Stimulated activated CD4-positive, alpha-beta T cell treated with anti-CD3 and anti-CD28 coated beads, Interleukin-1b, Interleukin-23, amount 100 ng/mL, for 48 hours (primary cell): Measurements from ENCODE around the gene RUNX1.

ENCODE experiments used
- DNase-seq: peaks from one replicate; pipeline ENCODE4 v3.0.0-alpha.2; 2020

Gene RUNX1

DNA sequence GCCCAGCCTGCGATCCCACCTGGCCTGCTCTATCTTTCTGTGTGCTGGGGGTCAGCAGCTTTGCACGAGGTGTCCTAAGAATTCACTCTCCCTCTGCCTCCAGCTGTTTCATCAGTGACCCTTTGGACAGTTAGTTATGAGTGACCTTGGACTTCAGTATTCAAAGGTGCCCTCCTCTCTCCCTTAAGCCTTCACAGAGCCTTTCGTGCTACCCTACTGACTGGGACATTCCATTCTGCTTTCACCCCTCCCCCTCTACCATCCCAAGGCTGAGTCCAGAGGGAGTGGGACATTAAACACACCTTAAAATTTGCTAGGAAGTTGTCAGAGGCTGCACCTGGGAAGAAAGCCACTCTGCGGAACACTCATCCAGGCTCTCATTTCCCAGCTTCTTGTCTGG is 208.4 kb downstream of the RUNX1 start:
- no peak for DNase-seq

- DNase-seq, result no peak
These were observed 209.9 kb downstream of the RUNX1 start for GRCh38 chr21:34838956-34839820.

DNA sequence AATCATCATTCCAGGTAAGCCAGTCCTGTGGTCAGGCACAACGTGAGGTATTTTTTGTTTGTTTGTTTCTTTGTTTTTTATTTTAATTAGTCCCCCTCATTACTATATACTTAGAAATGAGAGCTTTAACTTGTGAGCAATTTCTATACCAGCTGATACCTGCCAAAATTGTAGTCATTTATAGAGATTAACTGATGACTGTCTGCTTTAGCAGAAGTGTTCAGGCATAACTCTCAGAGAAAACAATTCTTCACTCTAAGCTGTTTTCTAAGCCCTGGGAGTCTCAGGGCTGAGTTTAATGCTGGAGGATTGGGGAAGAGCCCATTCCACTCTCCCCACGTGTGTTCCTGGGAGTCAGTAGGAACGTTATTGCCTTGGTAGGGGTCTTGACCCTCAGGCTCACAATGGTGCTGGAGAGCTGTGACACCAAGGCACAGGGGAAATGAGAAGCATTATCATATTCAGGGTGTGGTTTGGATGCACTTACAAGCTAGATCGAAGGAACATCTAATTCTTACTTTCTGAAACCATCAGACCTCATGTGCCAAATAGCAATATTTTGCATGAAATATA is 212.1 kb downstream of the RUNX1 start:
- DNase-seq, result no peak

DNA sequence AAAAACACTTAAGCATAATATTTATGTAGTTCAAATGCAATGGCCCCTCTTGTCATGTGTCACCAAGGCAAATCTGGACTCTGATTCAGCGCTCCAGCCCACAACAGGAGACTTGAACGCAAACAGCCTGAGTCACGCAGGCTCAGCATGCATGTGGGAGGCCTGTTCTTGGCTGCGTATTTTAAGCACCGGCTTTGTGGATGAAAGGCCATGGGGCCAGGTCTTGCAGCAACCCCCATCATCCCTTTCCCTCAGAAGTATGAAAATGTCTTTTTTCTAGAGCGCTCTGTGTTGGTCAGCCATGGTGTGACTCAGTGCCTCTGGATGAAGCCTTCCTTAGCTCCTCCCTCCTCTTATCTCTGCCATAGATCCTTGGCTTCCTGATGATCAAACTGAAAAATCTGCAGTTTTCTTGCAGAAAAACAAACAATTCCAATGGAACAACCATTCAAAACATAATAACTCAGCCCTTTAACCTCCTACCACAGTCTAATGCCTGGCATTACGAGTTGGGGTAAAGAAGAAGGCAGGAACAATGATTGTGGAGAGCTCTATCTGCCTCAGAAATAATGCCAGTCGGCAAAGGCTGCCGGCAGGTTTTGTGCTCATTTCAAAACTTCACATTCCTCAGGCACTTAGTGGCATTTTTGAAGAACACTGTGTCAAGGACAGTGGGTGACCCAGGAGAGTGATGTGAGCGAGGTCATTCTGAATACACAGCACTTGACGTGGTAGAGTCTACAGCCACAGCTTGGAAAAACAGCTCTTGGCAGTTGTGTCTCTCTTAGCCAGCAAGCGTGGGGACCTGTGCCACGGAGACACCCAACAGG is 212.8 kb downstream of the RUNX1 start:
- peak; percentile 66 for DNase-seq

GRCh38 chr21:34835526-34835925 is 213.6 kb downstream of the RUNX1 start:
- DNase-seq, result no peak

DNA sequence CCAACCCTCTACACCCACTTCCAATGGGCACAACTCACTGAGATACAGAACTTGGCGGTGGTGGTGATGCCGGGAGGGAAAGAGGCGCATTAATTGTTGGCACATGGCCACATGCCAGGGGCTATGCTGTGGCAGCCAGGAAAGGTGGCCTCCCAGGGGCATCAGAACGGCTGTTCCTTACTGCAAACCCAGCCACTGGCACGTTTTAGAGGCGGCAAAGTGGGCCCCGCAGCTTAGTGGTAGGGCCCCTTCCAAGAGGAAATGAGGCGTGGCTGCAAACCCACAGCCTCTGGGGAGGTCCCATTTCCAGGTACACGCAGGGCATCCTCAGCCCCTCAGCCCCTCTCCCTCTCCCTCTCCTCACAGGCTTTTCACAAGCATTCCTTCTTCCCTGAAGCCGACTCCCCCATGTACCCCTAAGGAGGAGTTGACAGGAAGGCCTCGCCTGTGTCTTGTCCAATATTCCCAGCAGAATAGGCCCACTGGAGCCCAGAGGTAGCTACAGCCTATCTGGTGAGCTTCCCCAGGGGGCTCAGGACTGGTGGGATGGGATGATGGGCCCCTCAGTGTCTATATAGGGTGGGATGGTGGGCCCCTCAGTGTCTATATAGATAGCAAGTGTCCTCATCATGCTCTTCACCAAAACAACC is 214.1 kb downstream of the RUNX1 start:
- no peak for DNase-seq

DNA sequence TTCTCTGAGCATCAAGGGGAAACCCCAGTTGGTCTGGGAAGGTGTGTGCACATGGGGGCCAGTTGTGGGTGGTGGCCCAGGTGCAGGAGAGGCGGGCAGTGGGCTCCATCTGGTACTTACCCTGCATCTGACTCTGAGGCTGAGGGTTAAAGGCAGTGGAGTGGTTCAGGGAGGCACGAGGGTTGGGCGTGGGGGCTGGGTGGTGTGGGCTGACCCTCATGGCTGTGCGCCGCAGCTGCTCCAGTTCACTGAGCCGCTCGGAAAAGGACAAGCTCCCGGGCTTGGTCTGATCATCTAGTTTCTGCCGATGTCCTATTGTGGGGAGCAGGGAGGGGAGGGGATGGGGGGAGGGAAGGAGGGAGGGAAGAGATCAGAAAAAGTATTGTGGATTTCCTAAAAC is 214.8 kb downstream of the RUNX1 start:
- DNase-seq, result no peak

DNA sequence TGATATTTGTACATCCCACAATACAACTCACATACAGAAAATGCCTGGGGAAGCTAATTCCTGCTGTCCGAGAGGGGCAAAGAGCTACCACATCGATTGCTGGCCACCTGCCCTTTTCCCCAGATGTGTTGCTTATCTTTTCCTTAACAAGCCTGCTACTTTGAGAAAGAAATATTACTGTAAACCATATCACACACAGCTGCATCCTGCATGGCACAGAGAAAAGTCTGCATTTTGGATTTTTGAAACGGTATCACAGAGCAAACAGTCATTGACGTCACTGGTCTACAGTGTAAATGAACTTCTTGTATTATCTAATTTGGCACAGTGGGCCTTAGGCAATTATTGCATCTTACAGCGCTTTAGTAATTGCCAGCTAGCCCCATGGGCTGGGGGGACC is 215.6 kb downstream of the RUNX1 start:
- DNase-seq, result no peak

DNA sequence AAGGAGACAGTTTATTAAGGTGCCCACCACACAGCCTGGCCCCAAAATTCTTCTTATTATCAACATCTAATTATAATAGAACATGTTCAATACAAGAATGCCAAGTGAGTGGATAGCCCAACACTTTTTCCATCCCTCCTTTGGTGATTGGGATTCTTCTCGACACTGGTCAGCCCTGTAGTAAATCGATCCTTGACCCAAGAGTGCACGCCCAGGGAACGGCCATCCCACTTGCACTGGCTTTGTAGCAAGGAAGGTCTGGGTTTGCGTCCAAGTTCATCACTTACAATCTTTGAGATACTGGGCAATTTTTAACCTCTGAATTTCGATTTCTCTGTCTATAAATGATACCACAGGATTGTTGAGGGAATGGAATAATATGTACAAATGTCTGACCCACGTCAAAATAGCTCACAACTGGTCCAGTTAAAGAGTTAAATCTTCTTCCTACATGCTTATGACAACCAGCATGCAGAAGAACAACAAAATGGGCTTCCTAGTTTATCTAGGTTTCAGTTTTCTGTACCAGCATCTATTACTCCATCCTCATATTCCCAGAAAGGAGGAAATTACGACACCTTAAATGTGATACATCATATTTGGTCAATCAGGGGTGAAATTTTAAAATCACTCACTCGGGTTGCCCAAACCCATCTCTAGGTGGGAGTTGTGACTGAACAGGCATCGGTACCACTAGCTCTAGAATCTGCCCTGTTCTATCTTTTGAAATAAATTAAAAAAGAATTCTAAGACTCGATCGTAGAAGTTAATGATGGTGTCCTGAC is 218.5 kb downstream of the RUNX1 start:
- no peak for DNase-seq

- no peak for DNase-seq
These were observed 221.5 kb downstream of the RUNX1 start for GRCh38 chr21:34827445-34828235.

DNA sequence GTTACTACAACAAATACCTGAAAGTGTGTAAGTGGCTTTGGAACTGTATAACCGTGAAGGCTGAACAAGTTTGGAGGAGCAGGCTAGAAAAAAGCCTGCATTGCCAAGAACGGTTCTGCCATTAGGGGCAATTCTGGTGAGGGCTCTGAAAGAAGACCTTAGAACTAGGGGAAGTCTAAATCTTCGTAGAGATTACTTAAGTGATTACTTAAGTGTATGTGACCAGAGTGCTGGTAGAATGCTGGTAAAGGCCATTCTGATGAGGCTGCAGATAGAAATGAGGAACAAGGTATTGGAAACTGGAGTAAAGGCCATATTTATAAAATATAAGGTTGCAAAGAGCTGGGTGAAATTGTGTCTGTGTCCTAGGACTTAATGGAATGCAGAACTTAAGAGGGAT is 222.3 kb downstream of the RUNX1 start:
- DNase-seq, result no peak

DNA sequence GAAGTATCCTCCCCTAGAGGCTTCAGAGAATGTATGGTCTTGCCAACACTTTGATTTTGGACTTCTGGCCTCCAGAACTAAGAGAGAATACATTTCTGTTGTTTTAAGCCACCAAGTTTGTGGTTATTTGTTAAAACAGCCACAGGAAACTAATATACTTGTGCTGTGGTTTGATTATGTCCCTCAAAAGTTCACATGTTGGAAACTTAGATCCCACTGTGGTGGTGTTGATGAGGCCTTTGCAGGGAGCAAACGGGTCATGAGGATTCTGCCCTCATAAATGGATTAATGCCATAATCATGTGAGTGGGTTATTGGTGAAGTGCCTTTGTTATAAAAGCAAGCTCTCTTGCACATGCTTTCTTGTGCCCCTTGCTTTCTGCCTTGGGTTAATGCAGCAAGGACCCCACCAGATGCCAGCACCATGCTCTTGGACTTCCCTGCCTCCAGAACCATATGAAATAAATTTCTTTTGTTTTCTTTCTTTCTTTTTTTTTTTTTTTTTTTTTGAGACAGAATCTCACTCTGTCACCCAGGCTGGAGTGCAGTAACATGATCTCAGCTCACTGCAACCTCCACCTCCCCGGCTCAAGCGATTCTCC is 223.1 kb downstream of the RUNX1 start:
- DNase-seq, result no peak

DNA sequence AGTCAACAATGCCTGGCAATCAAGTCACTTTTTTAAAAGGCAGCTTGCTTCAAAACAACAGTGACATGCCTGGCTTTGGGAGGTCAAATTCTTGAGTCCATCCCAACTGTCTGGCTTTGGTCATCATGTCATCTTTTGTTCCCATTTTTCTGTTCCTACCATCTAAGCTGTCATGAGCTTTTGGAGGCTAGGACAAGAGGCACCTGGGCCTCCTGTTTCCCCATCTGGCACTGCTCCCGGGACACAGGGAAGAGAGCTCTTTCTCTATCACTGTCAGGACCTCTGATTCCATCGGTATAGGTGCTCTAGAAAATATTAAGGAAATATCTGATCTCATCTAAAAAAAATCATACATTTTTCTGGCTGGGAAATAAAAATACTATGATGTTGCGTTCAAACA is 224.0 kb downstream of the RUNX1 start:
- no peak for DNase-seq

- DNase-seq, result no peak
These were observed 224.8 kb downstream of the RUNX1 start for GRCh38 chr21:34824314-34824713.

GRCh38 chr21:34822942-34823341 is 226.2 kb downstream of the RUNX1 start:
- DNase-seq, result no peak

- no peak for DNase-seq
These were observed 226.9 kb downstream of the RUNX1 start for GRCh38 chr21:34822168-34822567.

GRCh38 chr21:34821717-34822116 is 227.4 kb downstream of the RUNX1 start:
- DNase-seq, result no peak

- no peak for DNase-seq
These were observed 229.1 kb downstream of the RUNX1 start for GRCh38 chr21:34820051-34820450.

DNA sequence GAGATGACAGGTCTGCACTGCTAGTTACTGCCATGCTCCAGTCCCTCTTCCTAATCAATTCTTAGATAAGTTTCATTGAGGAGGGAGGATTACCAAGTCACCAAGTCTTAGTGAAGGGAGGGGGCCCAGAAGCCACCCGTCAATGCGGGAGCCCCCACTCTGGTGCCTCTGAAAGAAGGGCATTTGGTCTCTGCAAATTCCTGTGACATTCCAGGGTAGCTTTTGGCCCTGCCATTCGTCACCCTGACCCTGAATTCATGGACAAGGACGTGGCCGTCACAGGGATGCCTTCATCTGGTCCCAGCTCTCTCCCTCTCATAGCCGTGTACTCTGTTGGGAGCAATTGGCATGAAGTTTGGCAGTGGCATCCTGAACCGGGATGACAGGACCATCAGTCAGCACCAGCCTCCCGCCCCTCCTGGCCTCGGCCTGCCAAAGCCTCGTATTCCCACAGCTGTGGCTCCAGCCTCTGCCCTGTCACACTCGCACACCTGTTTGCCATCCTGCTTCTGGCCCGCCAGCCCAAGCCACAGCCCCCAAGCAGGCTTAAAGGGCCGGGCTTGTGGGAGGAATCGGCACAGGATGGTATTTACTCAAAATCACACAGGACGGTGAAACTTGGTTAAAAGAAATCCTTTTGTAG is 229.6 kb downstream of the RUNX1 start:
- no peak for DNase-seq

DNA sequence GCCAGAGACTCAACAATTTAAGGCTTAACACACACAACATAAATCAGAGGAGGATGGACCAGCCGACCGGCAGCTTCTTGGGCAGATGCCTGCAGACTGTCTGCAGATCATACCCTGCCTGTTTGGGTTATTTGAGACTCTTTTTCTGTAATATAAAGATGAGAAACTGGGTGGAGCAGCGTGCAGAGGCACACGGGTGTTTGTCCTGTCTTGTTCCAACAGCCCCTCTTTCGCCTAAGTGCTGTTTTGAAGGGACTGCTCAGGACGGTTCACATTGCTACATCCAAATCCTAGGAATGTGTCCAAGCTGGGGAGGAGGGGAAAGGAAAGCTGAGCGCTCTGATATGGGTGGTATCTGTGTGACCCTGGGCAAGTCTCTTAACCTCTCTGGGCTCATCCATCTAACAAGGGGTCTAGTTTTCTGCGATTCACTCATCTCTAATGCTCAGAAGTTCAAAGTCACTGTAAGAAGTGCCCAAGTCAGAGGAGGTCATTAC is 230.4 kb downstream of the RUNX1 start:
- DNase-seq, result no peak
